ENCODE results near the gene ZFP36L1.

DNA sequence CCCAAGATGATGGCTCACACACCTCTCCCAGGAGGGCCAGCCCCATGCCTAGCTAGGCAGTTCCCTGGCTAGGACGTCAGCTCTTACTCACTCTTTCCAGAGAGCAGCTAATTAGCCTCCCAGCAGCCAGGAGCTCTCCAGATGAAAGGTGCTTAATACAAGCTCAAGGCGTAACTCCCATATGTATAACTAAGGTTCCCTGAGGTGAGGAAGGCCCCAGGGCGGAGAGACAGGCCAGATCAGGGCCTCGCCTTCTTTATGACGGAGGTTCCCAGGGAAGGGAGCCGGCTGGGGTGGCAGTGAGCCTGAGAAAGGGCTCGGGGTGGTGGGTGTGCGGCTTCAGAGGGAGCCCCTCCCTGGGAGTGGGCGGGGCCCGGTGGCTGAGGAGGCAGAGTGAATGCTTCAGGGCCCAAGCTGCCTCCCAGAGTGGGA is 26.4 kb upstream of the ZFP36L1 start:
- no peak for TF ChIP-seq CTCF (IDR thresholded peaks at IDR 0.05; ENCODE audit: borderline replicate concordance, extremely low read depth, low read length, poor library complexity, severe bottlenecking)
- TF ChIP-seq EZH2 (IDR thresholded peaks at IDR 0.05; ENCODE audit: borderline replicate concordance, low read depth, low read length, severe bottlenecking) = no peak
